Frontal cortex (tissue), 4 donors: ENCODE data around the gene C10orf71. TPM values are rescaled to one million over a fixed set of nuclear protein-coding genes. Genes with fewer than 3 reads are reported as not detected.

Experiments
- DNase-seq, 2 donors: peaks; one replicate each; pipeline ENCODE4 v3.0.0; 2012; ENCODE audit warnings: low spot score in 2 of 2
- FAIRE-seq: peaks from 2 replicates; lab custom pipeline; 2012; peaks lifted over from hg19 to GRCh38; lab: Jason Lieb, UNC
- total RNA-seq: library from RNA; depleted of rRNA; stranded (reverse); fragments of >200 nt; gene quantifications from one replicate; pipeline ENCODE4 v1.2.3, GENCODE V29; 2014
- donor health status: control.
- donor health status: control.
- donor health status: control.

Gene C10orf71
- total RNA-seq, 1 donor from 2014 or later = not detected

DNA sequence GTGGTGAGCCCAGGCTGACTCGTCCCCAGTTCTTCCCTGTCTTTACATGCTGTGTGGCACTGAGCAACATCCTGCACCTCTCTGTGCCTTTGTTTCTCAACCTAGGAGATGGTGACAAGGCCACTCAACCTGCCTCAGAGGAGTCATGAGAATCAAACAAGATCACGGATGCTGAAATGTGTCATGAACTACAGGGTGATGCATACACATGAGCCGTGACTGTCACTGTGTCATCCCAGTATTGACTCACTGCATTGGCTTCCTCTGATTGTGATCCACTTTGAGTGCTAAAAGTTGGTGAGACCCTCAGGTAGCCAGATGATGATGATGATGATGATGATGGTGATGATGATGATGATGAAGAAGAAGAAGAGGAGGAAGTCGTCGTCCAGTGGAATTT is 11.5 kb downstream of the C10orf71 start:
- FAIRE-seq = no peak
- no peak for DNase-seq

DNA sequence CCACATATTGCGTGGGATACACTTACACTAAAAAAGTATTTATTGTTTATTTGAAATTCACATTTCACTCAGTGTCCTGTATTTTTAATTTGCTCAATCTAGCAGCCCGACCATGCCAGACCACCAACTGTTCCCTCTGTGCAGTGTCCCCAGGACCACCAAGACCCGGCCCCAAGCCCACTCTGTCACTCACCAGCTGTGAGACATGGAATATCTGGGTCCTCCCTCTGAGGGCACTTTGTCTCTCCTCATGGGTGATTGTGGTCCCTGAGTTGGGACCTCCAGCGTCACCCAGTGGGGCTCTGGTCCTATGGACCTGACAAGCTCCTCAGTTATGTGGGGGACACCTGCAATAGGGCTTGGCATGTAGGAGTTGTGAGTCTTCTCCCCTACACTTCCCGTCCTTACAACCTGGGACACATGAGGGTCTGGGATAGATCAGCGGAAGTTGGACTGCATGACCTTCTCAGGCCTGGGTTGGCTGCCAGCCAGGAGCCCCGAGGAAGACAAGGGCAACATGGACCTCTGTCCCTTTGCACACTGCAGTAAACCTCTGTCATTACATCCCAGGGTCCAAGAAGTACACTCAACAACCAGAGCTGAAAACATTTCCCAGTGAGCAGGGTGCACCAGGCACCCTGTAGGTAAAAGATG is 12.1 kb downstream of the C10orf71 start:
- FAIRE-seq (no peak), DNase-seq (no peak)

DNA sequence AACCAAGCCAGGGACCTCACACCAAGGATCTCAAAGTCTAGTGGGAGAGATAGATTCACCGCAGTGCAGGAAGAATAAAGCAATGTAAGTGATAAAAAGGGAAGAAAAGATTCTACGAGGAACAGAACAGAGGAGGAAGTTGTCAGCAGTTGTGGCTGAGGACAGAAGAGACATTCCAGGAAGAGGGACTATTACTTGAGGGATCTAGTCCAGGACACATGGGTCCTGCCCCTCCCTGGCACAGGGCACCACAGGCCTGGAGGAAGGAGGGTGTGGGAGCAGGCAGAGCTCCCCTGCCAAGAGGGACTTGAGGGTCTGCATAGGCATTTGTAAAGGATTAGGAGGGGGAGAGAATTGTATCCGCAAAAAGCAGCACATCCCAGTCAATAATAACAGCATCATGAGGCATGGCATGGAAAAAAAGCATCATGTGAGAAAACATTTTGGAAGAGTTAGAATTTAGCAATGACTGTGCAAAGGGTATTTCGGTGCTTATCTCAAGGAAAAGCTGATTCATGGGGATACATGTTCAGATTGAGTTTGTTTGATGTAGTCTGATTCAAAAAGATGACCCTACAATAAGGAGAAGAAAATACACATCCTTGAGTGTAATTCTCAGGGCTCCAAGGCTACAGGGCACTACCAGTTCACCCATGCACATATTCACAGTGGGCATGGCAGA is 12.7 kb downstream of the C10orf71 start:
- DNase-seq (no peak), FAIRE-seq (no peak)

DNA sequence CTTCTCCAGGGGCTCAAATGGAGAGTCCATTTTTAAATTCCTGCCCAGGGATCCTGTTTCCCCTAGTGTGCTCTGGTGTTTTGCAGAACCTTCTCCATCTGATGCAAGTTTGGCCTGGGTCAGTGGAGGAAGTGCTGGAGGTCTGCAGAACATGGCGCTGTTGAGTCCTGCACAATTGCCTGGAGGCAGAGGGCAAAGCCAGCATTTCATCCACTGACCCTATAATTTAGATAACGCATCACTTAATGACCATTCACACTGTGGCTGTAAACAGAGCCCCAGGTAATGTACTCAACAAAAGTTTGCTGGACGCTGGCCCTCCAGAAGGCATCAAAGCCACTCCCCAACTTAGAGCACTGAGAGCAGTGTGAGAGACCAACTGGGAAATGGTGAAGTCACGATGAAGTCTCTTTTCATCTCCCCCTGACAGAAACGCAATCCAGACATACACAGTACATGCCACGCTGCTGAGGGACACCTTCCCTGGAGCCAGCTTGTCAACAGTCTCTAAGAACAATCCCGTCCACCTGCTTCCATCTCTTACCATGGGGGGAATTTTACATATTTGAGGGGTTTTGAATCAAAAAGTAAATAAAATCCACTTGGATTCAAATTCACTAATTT is 13.4 kb downstream of the C10orf71 start:
- FAIRE-seq (no peak), DNase-seq (no peak)

DNA sequence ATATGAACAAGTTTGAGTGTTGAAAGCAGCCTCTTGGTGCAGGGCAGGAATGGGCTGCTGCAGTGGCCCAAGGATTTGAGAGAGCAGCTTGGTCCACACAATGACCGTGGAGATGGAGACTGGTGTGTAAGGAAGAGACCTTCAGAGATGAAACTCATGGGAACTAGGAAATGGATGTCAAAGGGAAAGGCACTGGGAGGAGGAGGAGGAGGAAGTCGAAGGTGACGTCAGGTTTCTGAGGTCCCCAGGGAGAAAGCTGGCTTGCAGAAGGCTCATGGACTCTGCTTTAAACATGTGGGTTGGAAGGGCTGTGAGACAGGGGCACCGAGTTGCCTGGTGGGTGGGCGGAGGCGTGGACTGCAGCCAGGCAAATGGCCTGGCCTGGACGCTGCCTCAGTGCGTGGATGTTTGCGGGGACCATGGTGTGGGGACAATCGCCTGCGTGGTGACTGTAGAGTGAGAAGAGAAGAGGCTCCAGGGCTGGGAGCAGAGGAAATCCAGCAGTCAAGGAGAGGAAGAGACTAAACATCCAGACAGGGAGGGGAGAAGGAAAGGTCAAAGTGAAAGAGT is 14.6 kb downstream of the C10orf71 start:
- no peak for DNase-seq
- FAIRE-seq = no peak

DNA sequence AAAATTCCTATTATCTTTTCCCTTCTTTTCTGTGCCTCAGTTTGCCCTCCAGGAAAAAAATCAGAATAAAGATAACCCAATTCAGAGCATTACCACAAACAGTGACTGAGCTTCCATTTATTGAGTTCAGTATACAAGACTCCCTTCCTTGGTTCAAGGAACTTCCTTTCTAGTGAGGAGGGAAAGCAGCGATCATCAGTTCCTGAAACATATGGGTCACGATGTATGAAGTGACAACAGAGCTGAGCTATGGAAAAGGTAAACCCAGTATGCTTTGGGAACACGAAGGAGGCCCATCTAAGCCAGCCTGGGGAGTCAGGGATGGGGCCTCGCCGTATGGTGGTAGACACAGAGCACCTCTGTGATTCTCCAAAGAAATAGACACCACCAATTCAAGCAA is 15.8 kb downstream of the C10orf71 start:
- DNase-seq = no peak
- no peak for FAIRE-seq

DNA sequence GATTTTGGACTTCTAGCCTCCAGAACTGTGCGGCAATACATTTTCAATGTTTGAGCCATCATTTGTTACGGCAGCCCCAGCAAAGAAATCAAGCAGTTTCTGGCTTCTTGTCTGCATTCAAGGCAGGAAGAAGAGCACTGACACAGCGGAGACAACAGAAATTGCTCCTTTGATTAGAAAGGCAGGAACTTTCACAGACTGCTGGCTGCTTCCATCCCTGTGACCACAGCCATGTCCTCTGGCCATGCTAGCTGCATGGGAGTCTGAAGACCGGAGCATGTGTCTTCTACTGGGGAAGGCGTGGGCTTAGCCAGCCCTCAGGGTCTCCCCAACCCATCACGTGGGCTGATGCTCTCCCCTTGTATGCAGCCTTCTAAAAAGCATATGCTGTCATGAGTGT is 19.1 kb downstream of the C10orf71 start:
- FAIRE-seq (no peak), DNase-seq (no peak)

DNA sequence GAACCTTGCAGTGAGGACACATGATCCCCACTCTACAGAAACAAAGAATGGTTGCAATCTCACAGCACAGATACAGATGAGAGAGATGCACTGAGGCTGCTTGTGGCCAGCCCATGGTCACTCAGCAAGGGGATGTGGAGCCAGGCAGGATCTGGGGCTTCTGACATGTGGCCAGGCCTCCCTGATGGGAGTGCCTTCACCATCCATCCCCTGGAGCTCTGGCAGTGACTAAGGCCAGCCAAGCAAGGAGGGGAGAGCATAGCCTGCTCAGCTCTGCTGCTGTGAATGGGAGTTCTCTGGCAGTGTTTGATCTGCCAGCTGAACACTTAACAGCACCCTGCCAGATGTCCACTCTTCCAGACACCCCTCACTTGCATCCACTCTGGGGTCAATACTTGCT is 19.8 kb downstream of the C10orf71 start:
- DNase-seq (no peak), FAIRE-seq (no peak)

DNA sequence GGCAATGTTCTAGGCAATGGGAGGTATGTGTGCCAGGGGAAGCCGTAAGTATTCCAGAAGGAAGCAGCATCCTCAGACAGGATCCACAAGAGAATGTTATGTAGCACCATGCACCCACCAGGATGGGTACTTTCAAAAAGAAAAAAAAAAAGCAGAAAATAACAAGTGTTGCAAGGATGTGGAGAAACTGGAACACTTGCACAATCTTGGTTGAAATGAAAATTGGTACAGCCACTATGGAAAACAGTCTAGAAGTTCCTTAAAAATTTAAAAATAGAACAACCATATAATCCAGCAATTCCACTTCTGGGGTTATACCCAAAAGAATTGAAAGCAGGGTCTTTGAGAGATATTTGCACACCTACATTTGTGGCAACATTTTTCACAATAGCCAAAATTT is 20.2 kb downstream of the C10orf71 start:
- FAIRE-seq (no peak), DNase-seq (no peak)

DNA sequence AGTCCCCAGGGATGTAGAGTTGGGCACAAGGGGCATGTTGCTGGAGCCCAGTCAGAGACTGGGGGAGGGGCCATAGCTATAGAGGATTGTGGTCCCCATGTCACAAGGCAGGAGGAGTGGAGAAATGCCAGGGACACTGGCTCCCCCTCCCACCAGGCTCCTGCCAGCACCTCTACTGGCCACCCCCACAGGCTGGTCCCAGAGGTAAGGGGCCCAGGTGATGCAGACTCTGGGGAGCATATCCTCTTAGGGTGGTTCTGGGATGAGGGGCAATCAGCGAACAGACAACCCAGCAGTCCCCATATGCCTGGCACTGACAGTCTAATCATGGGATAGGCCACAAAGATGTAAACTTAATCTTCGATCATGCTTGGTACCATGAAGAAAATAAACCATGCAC is 21.2 kb downstream of the C10orf71 start:
- FAIRE-seq (no peak), DNase-seq (no peak)

DNA sequence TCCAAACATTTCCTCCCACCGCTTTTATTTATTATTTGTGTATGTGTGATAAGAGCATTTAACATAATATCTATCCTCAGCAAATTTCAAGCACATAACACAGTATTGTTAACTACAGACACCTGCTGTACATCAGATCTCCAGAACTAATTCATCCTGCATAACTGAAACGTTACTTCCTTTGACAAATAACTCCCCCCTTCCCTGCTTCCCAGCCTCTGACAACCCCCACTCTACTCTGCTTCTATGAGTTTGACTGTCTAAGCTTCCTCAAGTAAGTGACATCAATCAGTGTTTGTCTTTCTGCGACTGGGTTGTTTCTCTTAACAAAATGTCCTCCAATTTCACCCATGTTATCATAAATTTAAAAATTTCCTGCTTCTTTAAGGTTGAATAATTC is 22.1 kb downstream of the C10orf71 start:
- DNase-seq = no peak
- FAIRE-seq = no peak

DNA sequence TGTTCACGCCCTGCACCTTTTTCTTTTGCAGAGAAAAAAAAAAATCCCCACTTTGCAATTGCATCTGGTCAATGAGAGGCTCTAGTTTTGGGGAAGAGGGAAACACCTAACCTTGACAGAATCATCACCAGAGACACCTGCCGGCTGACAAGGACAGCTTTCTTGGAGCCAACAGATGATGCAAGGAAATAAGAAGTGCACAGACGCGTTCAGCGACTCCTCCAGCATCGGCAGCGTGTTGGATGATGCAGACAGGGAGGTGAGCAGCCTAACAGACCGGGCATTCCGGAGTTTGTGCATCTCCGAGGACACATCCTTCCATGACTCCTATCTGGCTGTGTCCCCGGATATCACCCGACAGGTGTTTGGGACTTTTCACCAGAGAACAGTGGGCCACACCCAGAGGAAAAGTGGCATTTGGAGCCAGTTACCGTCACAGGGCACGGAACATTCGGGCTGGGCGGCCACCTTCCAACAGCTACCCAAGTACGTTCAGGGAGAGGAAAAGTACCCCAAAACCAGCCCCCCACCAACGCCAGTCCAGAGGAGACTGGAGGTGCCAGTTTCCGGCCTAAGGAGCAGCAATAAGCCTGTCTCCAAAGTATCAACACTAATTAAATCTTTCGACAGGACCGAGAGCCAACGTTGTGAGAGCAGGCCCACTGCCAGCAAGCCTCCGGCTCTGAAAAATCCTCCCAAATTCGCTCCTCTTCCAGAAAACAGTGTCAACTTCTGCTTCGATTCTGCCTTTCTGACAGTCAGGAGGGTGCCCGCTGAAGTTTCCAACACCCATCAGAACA is 23.6 kb downstream of the C10orf71 start:
- DNase-seq (no peak), FAIRE-seq (no peak)

DNA sequence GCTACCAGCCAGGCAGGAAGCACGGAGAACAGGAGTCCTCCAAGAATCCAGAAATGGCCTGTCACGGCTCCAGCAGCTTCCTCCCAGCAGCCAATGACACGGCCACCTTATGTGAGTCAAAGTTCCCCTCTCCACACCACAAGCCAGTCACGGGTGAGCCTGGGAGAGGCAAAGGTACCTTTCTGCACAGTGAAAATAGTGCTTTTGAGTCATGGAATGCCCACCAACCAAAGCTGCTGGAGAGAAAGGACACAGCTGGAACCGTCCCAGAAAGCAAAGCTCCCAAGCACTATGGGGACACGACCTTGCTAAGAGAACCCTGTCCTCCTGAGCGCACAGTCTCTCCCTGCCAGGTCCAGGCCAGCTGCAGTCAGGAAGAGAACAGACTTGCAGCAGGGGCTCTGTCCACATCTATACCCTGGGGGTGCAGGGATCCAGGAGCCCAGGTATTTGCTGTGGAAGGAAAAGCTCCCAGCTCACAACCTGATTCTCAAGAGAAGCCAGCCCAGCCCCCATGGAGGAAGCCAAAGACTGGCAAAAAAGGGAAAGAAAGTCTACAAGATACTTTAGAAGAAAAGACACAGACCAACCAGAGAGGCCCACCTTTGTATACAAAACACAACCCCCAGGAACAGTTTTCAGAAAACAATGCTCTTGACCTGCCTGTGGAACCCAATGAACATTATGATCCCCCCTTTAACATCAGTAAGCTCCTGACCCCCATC is 24.4 kb downstream of the C10orf71 start:
- FAIRE-seq = no peak
- DNase-seq = no peak

DNA sequence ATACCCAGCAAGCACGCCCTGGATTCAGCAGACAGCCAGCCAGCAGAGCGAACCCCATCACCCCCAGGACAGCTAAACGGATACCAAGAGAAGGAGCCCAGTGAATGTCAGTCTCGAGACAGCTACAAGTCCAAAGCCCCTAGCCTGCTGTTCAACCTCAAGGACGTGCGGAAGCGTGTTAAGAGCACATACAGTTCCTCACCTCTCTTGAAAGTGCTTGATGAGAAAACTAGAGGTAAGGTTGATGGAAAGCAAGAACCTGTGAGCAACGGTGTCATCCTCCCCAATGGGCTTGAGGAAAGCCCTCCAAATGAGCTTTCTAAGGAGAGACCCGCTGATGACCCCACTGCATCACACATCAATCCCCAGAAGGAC is 24.9 kb downstream of the C10orf71 start:
- DNase-seq = no peak
- FAIRE-seq = no peak

DNA sequence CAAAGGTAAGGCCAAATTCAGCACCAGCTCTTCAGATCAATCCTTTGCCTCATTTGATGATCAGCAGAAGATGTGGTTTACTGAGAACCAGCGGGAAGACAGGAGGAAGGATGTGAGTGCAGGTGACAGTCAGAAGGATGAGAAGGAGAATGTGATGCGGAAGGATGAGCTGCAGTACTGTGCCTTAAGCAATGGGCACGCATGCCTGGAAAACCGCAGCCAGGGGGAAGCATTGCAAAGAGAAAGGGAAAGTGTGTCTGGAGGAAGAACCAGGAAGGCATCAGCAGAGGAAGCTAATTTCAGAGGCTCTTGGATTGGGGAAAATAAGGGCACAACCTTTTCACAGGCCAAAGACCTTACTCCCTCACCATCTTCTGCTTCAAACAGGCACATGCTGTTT is 25.7 kb downstream of the C10orf71 start:
- DNase-seq = no peak

DNA sequence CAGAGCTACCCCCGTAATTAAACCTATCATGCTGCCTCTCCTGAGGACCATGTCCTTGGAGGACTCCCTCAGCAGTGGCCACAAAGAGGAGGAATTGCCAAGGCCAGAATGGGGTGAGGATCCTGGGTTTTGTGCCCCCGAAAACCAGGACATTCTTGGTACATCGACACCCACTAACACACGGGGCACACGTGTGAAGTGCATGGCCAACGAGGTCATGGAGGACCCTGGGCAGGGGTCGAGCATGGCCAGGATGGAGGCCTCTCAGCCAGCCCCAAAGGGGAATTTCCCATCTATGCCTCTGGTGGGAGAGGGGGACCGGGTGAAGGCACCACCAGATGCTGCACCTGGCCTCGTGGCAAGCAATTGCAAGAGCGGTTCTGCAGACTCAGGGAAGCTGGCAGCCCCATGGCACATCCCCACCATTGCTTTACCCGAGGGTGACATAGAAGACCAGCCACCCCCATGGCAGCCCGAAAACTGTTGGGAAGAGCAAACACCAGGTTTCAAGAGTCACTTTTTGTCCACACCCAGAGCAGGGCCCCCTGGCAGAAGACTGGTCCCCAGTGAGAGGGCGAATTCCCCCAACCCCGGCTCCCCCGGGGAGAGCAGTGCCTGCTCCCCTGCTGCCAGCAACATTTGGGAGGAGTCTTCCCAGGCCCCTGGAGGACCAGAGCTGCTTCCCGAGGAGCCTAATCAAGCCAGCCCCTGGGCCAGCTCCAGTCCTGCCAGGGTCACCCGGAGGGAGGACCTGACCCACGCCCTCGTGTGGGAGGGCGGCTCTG is 26.4 kb downstream of the C10orf71 start:
- no peak for DNase-seq
- no peak for FAIRE-seq

More for the DNA sequence above, 25.7 kb downstream of the C10orf71 start:
- no peak for FAIRE-seq

DNA sequence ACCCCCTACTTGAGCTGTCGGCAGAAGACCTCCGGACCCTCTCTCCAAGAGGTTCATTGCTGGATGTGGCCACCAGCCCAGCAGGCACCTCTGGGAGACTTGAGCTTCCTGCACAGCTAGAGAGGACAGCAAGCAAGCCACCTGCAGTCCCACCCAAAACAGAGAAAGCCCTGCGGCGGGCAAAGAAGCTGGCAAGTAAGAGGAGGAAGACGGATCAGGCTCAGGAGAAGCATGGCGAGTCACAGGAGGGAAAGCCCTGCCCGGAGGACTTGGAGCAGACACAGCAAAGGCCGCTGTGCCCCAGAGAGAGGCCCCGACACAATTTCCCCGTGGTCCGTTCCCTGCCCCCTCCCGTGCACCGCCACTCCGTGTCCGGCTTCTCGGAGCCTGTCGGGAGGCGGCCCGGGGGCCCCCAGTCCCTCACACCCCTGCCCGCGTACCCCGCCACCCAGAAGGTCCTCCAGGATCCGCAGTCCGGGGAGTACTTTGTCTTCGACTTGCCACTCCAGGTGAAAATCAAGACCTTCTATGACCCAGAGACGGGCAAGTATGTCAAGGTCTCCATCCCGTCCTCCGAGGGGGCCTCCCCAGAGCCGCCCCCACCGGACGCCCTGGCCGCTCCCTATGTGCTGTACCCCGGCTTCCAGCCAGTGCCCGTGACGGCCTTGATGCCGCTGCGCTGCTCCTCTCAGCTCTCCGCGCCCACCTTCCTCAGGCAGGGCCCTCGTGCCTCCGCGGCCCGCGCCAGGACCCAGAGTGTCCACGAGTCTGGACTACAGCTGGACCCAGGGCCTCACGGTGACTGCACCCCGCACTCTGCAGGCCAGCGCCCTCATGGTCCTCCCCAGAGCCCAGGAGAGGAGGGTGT is 27.2 kb downstream of the C10orf71 start:
- no peak for FAIRE-seq
- no peak for DNase-seq
